IMR-90 (cell line): Measurements from ENCODE around the gene KCNMA1. TPM values are rescaled to one million over a fixed set of nuclear protein-coding genes. Genes with fewer than 3 reads are reported as not detected.
"Not testable (repeated sequence)": the region's sequence is repeated elsewhere in the genome, so short reads cannot be mapped to it uniquely, and the experiment has no call there.

Experiments used
- ATAC-seq: fragments of 200-7000 bp; cut with Tn5 transposase; 2 replicates; pipeline ENCODE4 v1.9.1; 2020; ENCODE audit warnings: low read depth, mild to moderate bottlenecking, moderate library complexity
- BruUV-seq: library from RNA; stranded (reverse); fragments of 400-500 nt; replicated peaks from 2 replicates; lab custom pipeline; 2021; lab: Mats Ljungman, UMichigan
- CTCF ChIA-PET: fragments of 300-600 bp; formaldehyde crosslinking; extraction: SDS; loops from one replicate; lab custom pipeline; 2021; ENCODE audit warnings: antibody characterized with exemption; lab: Yijun Ruan, JAX
- POLR2A ChIA-PET: fragments of 300-600 bp; sonication (Branson Sonifier 250); formaldehyde crosslinking; loops from one replicate; lab custom pipeline; 2022; ENCODE audit warnings: antibody characterized with exemption; ENCODE audit not compliant: unreplicated experiment; lab: Charles Lee
- DNase-seq: peaks from one replicate; pipeline ENCODE4 v3.0.0; 2013
- H2AFZ ChIP-seq: replicated peaks from 2 replicates; pipeline ENCODE3; 2013; ENCODE audit warnings: low read length, mild to moderate bottlenecking; ENCODE audit not compliant: poor library complexity
- H2AK5ac ChIP-seq: 2 replicates; pipeline ENCODE4 v1.6.1; 2013; ENCODE audit warnings: low read depth, low read length, inconsistent platforms
- H2AK9ac ChIP-seq: replicated peaks from 2 replicates; pipeline ENCODE3; 2013; ENCODE audit warnings: mild to moderate bottlenecking, low read depth, low read length, moderate library complexity; ENCODE audit not compliant: poor library complexity
- H2BK120ac ChIP-seq: 2 replicates; pipeline ENCODE4 v1.6.1; 2013; ENCODE audit warnings: low read depth, low read length, inconsistent platforms
- H2BK15ac ChIP-seq: 3 replicates; pipeline ENCODE4 v1.6.1; 2013; ENCODE audit warnings: low read depth, low read length, inconsistent platforms
- H2BK20ac ChIP-seq: 2 replicates; pipeline ENCODE4 v1.6.1; 2013; ENCODE audit warnings: low read depth, mild to moderate bottlenecking, inconsistent platforms, low read length, moderate library complexity
- H2BK5ac ChIP-seq: 2 replicates; pipeline ENCODE4 v1.6.1; 2013; ENCODE audit warnings: mild to moderate bottlenecking, low read depth, low read length, inconsistent platforms; ENCODE audit not compliant: poor library complexity, severe bottlenecking
- H3K14ac ChIP-seq: replicated peaks from 2 replicates; pipeline ENCODE4 v1.6.1; 2013; ENCODE audit warnings: low read depth, low read length, inconsistent platforms
- H3K18ac ChIP-seq: 2 replicates; pipeline ENCODE4 v1.6.1; 2013; ENCODE audit warnings: low read depth, low read length, control low read depth
- H3K23ac ChIP-seq: 2 replicates; pipeline ENCODE4 v1.6.1; 2013; ENCODE audit warnings: low read depth, low read length, inconsistent platforms
- H3K27ac ChIP-seq: 2 replicates; pipeline ENCODE4 v1.5.1; 2013; ENCODE audit warnings: mild to moderate bottlenecking, control low read depth, low read length; ENCODE audit not compliant: insufficient read depth
- H3K27me3 ChIP-seq: 2 replicates; pipeline ENCODE4 v1.6.1; 2013; ENCODE audit warnings: low read length; ENCODE audit not compliant: control insufficient read depth, insufficient read depth
- H3K36me3 ChIP-seq: 2 replicates; pipeline ENCODE4 v1.6.1; 2013; ENCODE audit warnings: low read length, mixed read lengths; ENCODE audit not compliant: control insufficient read depth, insufficient read depth
- H3K4ac ChIP-seq: 2 replicates; pipeline ENCODE4 v1.6.1; 2013; ENCODE audit warnings: low read depth, low read length, inconsistent platforms
- H3K4me1 ChIP-seq: 2 replicates; pipeline ENCODE4 v1.6.1; 2013; ENCODE audit warnings: low read length, mixed read lengths; ENCODE audit not compliant: control insufficient read depth, insufficient read depth
- H3K4me2 ChIP-seq: 2 replicates; pipeline ENCODE4 v1.6.1; 2013; ENCODE audit warnings: low read depth, mild to moderate bottlenecking, control low read depth, low read length, moderate library complexity
- H3K4me3 ChIP-seq: 2 replicates; pipeline ENCODE4 v1.5.1; 2013; ENCODE audit warnings: low read depth, mild to moderate bottlenecking, control low read depth, low read length, moderate library complexity; ENCODE audit not compliant: insufficient read depth
- H3K56ac ChIP-seq: 2 replicates; pipeline ENCODE4 v1.6.1; 2013; ENCODE audit warnings: low read length, inconsistent platforms; ENCODE audit not compliant: insufficient read depth; ENCODE audit errors: extremely low read depth
- H3K79me1 ChIP-seq, 2 experiments: 2 replicates each; pipeline ENCODE4 v1.6.1; 2013; ENCODE audit warnings: low read length in 2 of 2, inconsistent platforms in 1 of 2, low read depth in 1 of 2
- H3K9ac ChIP-seq: 2 replicates; pipeline ENCODE4 v1.6.1; 2013; ENCODE audit warnings: low read depth, low read length, control low read depth
- H3K9me1 ChIP-seq: 2 replicates; pipeline ENCODE4 v1.6.1; 2013; ENCODE audit warnings: low read length, inconsistent platforms; ENCODE audit not compliant: insufficient read depth
- H3K9me3 ChIP-seq: 2 replicates; pipeline ENCODE4 v1.6.1; 2013; ENCODE audit warnings: low read length; ENCODE audit not compliant: control insufficient read depth, insufficient read depth
- H4K20me1 ChIP-seq: 2 replicates; pipeline ENCODE4 v1.6.1; 2013; ENCODE audit warnings: low read length, inconsistent platforms; ENCODE audit not compliant: insufficient read depth
- H4K5ac ChIP-seq: 2 replicates; pipeline ENCODE4 v1.6.1; 2013; ENCODE audit warnings: mild to moderate bottlenecking, low read depth, low read length, control low read depth
- H4K8ac ChIP-seq, 2 experiments: 2 replicates each; pipeline ENCODE4 v1.6.1; 2013; ENCODE audit warnings: low read depth in 2 of 2, low read length in 2 of 2, control low read depth in 1 of 2, inconsistent platforms in 1 of 2
- H4K91ac ChIP-seq: 2 replicates; pipeline ENCODE4 v1.6.1; 2013; ENCODE audit warnings: low read depth, low read length, inconsistent platforms; ENCODE audit not compliant: insufficient read depth
- BHLHE40 ChIP-seq: fragments of 150-350 bp; IDR thresholded peaks from 2 replicates; pipeline ENCODE4 v1.6.1; 2016; ENCODE audit warnings: mild to moderate bottlenecking, low read depth, low read length
- FOS ChIP-seq: fragments of 150-350 bp; IDR thresholded peaks from 2 replicates; pipeline ENCODE4 v1.6.1; 2016; ENCODE audit warnings: low read depth, low read length
- MAFK ChIP-seq: IDR thresholded peaks from 2 replicates; pipeline ENCODE4 v1.6.1; 2012; ENCODE audit warnings: low read depth, low read length, improper control_type of control experiment
- NFE2L2 ChIP-seq: fragments of 150-350 bp; IDR thresholded peaks from 2 replicates; pipeline ENCODE4 v1.6.1; 2016; ENCODE audit warnings: low read depth, mild to moderate bottlenecking, low read length
- WGBS, 2 experiments: methylation state at CpG; one replicate each; pipeline versions ENCODE4 v1.1.5 to v1.1.7; 2013; ENCODE audit warnings: missing lambda C conversion rate in 2 of 2; ENCODE audit not compliant: insufficient read length in 1 of 2; ENCODE audit errors: extremely low coverage in 2 of 2; 5-methylcytosine and 5-hydroxymethylcytosine counted together
- dilution Hi-C: fragments of 300-500 bp; cut with HindIII; formaldehyde crosslinking; loops from one replicate; pipeline ENCODE4 v1.14.3; 2018; ENCODE audit warnings: low sequenced_read_pairs; ENCODE audit not compliant: unreplicated experiment
- in situ Hi-C: fragments of 300-500 bp; cut with MboI; formaldehyde crosslinking; loops from 3 replicates; pipeline ENCODE4 v1.14.3; 2019; ENCODE audit warnings: low sequenced_read_pairs, inconsistent platforms, mixed read lengths
- intact Hi-C: fragments of 100-400 bp; cut with micrococcal nuclease; formaldehyde crosslinking; loops from 2 replicates; pipeline ENCODE4 v1.10.0; 2022
- polyA plus RNA-seq, 3 experiments: library from polyadenylated mRNA; depleted of rRNA; stranded (reverse); fragments of >200 nt; gene quantifications; 2 replicates each; pipeline ENCODE4 v1.2.3, GENCODE V29; 2012; ENCODE audit warnings: low replicate concordance in 1 of 3
- total RNA-seq: library from RNA; depleted of rRNA; stranded (reverse); fragments of >200 nt; gene quantifications from 2 replicates; pipeline ENCODE4 v1.2.3, GENCODE V29; 2012

KCNMA1 gene
- total and polyA plus RNA-seq, 2 of the 4 experiments (the other 2 are of a cell fraction), result 25.6 to 29.6 TPM

- Histone ChIP-seq H3K9ac (no peak overlapping the region), H2BK5ac (no peak overlapping the region), H2BK20ac (no peak overlapping the region), H3K36me3 (no peaks in the 10 kb centered on the region), H3K18ac (no peak overlapping the region), H3K4me2 (no peak overlapping the region), H3K23ac (no peak overlapping the region), H3K56ac (no peak overlapping the region), H2BK120ac (no peak overlapping the region), H3K9me1 (no peaks in the 10 kb centered on the region), H3K4ac (0 out of 2 replicates have a peak overlapping the region, but pooled peaks have one; percentile 24), H3K27ac (no peak overlapping the region), H2AFZ (no peak overlapping the region), H3K14ac (no peak overlapping the region), H4K20me1 (no peaks in the 10 kb centered on the region), H2AK5ac (no peak overlapping the region), H4K91ac (no peak overlapping the region), H4K8ac (no peak overlapping the region), H4K5ac (no peak overlapping the region), H3K9me3 (peaks cover 6% of the 10 kb centered on the region), H3K4me1 (no peaks in the 10 kb centered on the region), H3K27me3 (peaks cover 2% of the 10 kb centered on the region; the same call in 1 of the 2 replicates), H3K4me3 (no peak overlapping the region), H3K79me1 (no peaks in the 10 kb centered on the region; a peak in 1 of 4 replicates), H2AK9ac (no peak overlapping the region), H2BK15ac (no peak overlapping the region)
- in situ Hi-C loops, result no loop called here
- no peak for ATAC-seq
- WGBS, 2 experiments, result 71% methylated on average over 1 of the region's 3 CpGs; no CpG with 5 or more reads in 1 of the 2 experiments
- no peak for TF ChIP-seq BHLHE40
- TF ChIP-seq MAFK, result no peak
- TF ChIP-seq FOS, result no peak
- no peak for TF ChIP-seq NFE2L2
- ChIA-PET POLR2A (no interaction called here), CTCF (no interaction called here)
- no peak for DNase-seq
- dilution Hi-C loops, result no loop called here
- intact Hi-C loops, result no loop called here
- no TSS peak for BruUV-seq
Observed at GRCh38 chr10:77341055-77341454, 296.6 kb downstream of the KCNMA1 start.

- H3K4me1 ChIP-seq, POLR2A ChIA-PET, DNase-seq, H3K14ac ChIP-seq, H3K27ac ChIP-seq, H2AFZ ChIP-seq, H3K79me1 ChIP-seq, H2BK15ac ChIP-seq, H3K23ac ChIP-seq, H3K27me3 ChIP-seq, H4K91ac ChIP-seq, H3K4ac ChIP-seq, H3K4me2 ChIP-seq, intact Hi-C loops, dilution Hi-C loops, H4K8ac ChIP-seq, H3K9me1 ChIP-seq, H2BK5ac ChIP-seq, H3K9ac ChIP-seq, in situ Hi-C loops, ATAC-seq, H3K36me3 ChIP-seq, H3K9me3 ChIP-seq, H2BK120ac ChIP-seq, H3K56ac ChIP-seq, H2AK9ac ChIP-seq, H3K4me3 ChIP-seq, H3K18ac ChIP-seq, H2AK5ac ChIP-seq, CTCF ChIA-PET, BruUV-seq, H4K5ac ChIP-seq, H2BK20ac ChIP-seq, H4K20me1 ChIP-seq: not testable (repeated sequence)
Observed at GRCh38 chr10:77339872-77340271, 297.7 kb downstream of the KCNMA1 start.
